Measurements from ENCODE around the gene TEC. TPM values are rescaled to one million over a fixed set of nuclear protein-coding genes. Genes with fewer than 3 reads are reported as not detected.

The TEC gene
- total RNA-seq, 1 donor from 2014 or later = 7.7 TPM

DNA sequence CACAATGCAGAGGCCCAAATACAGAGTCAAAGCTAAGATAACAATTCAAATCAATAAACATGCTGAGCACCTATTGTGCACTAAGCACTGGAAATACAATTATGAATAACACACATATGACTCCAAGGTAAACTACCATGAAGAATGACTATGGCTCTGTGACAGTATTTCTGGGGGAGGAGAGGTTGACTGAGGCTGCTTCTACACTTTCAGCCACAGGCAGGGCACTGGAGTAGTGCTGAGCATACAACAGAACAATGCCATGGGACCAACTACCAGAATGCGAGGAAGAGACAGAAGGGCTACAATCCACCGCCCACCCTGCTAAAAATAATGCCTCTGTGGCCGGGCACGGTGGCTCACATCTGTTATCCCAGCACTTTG lies 13.7 kb downstream of the TEC start:
- Histone ChIP-seq H3K9me3 (no peaks in the 10 kb centered on the region), H3K27me3 (no peaks in the 10 kb centered on the region), H3K27ac (no peak overlapping the region), H3K4me3 (no peak overlapping the region), H3K4me1 (peaks cover 2% of the 10 kb centered on the region), H3K36me3 (no peaks in the 10 kb centered on the region)
- TF ChIP-seq, protein P1, sequence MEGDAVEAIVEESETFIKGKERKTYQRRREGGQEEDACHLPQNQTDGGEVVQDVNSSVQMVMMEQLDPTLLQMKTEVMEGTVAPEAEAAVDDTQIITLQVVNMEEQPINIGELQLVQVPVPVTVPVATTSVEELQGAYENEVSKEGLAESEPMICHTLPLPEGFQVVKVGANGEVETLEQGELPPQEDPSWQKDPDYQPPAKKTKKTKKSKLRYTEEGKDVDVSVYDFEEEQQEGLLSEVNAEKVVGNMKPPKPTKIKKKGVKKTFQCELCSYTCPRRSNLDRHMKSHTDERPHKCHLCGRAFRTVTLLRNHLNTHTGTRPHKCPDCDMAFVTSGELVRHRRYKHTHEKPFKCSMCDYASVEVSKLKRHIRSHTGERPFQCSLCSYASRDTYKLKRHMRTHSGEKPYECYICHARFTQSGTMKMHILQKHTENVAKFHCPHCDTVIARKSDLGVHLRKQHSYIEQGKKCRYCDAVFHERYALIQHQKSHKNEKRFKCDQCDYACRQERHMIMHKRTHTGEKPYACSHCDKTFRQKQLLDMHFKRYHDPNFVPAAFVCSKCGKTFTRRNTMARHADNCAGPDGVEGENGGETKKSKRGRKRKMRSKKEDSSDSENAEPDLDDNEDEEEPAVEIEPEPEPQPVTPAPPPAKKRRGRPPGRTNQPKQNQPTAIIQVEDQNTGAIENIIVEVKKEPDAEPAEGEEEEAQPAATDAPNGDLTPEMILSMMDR (IDR thresholded peaks at IDR 0.05) = no peak
- intact Hi-C loops (cut with DNase I) = no loop called here
- DNase-seq = no peak
- ATAC-seq = no peak

DNA sequence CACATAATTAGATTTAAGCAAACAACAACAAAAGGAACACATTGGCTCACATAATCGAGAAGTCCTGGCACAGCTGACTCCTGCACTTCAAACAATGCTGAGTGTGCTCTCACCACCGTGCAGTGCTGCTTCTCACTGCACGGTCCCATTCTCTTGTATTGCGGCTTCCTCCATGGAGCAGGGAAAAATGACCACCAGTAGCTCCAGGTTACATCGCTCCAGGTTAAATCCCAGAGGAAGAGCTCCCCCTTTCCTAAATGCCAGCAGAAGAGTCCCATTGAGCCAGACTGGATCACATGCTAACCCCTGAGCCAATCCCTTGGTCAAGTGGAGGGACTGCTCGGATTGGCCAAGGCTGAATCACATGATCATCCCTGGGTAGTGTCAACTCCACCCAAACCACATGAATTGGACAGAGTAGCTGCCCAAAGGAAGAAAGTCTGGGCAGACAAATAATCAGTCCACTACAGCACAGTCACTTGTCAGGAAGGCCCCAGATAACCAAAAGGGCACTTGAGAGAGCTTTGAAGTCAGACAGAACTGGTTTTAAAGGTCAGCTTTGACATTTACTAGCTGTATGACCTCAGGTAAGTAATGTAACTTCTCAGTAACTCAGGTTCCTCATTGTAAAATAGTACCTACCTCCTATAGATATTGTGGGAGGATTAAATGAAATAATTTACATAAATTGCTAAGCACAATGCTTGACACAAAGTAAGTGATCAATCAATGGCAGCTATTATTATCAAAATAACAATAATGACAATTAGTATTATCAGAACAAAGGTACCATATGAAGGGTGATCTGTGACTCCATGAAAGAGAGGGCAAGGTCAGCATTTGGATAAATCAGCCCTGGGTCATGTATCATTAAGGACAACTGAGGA lies 14.3 kb downstream of the TEC start:
- no peak overlapping the region for H3K4me3 ChIP-seq
- no peaks in the 10 kb centered on the region for H3K9me3 ChIP-seq
- DNase-seq = no peak
- intact Hi-C loops (cut with DNase I) = no loop called here
- H3K36me3 ChIP-seq = no peaks in the 10 kb centered on the region
- TF ChIP-seq, protein P1 (IDR thresholded peaks at IDR 0.05) = no peak
- H3K4me1 ChIP-seq = no peaks in the 10 kb centered on the region
- peak; percentile 60 for ATAC-seq
- no peak overlapping the region for H3K27ac ChIP-seq
- H3K27me3 ChIP-seq = no peaks in the 10 kb centered on the region

DNA sequence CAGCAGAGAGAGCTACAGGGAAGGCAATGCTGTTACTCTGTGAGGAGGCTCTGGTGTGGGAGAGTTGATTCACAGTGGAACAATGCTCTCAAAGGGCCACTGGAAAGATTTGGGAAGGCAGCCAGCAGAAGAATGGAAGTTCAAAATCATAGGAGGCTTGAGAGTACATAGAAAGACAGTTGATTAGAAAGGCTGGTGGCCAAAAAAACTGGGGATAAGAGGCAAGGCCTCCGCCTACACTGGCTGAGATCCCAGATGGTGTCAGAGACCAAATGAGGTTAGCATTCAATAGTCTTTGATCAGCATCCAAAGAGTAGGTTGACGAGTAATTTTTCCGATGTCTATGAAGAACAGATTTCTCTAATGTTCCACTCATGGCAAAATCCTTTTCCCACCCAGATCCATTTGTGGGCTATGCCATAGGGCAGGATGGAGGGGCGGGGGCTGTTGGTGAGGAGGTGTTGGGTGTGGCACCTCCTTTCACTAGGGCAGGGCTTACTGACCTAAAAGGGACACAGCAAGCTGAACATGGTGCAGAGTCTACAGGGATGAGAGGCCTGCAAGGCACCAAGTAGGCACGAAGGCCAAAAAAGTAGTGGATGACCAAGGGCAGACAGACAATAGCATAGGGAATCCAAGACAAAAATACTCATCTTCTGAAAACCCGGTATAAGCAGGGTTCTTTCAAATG lies 15.1 kb downstream of the TEC start:
- DNase-seq (no peak), ATAC-seq (peak; percentile 75)
- H3K9me3 ChIP-seq = no peaks in the 10 kb centered on the region
- intact Hi-C loops (cut with DNase I) = no loop called here
- no peaks in the 10 kb centered on the region for H3K27me3 ChIP-seq
- H3K36me3 ChIP-seq = no peaks in the 10 kb centered on the region
- H3K4me1 ChIP-seq = no peaks in the 10 kb centered on the region
- TF ChIP-seq, protein P1 (IDR thresholded peaks at IDR 0.05) = no peak
- no peak overlapping the region for H3K27ac ChIP-seq
- no peak overlapping the region for H3K4me3 ChIP-seq

DNA sequence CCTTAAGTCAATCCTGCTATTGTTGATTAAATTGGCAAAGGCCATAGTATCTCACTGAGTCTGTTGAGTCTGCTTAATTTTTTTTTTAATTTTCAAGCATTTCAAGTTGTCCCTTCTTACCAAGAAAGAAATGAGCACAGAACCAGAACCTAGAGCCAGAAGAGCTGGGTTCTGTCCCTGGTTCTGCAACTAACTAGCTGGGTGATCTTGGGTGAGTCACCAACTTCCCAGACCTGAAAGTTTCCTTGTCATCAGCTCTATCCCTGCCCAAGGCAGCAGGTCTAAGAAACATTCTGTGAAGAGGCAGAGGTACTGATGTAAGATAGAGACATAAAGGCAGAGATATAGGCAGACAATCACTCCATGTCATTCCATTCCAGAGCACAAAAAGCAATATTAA lies 17.3 kb downstream of the TEC start:
- no peaks in the 10 kb centered on the region for H3K36me3 ChIP-seq
- peaks cover under 1% of the 10 kb centered on the region for H3K4me1 ChIP-seq
- intact Hi-C loops (cut with DNase I) = no loop called here
- no peaks in the 10 kb centered on the region for H3K27me3 ChIP-seq
- no peak overlapping the region for H3K27ac ChIP-seq
- H3K4me3 ChIP-seq = no peak overlapping the region
- DNase-seq = no peak
- ATAC-seq = no peak
- no peaks in the 10 kb centered on the region for H3K9me3 ChIP-seq
- TF ChIP-seq, protein P1 (IDR thresholded peaks at IDR 0.05) = no peak

DNA sequence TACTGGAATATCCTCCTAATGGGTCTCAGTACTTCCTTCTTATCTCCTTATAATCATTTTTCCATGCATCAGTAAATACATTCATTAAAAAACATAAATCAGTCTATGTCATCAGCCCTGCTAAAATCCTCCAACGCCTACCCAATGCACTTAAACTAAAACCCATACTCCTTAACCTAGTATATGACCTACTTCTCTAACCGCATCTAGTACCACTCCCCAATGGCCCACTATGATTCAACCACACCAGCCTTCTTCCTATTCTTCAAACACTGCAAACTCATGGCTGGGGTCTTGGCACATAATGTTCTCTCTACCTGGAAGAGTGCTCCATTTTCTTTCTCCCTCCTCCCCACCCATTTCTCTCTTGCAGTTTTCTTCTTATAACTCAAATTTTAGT lies 18.7 kb downstream of the TEC start:
- no peaks in the 10 kb centered on the region for H3K9me3 ChIP-seq
- intact Hi-C loops (cut with DNase I) = no loop called here
- ATAC-seq = no peak
- H3K4me1 ChIP-seq = peaks cover 3% of the 10 kb centered on the region
- no peak for DNase-seq
- H3K4me3 ChIP-seq = no peak overlapping the region
- no peaks in the 10 kb centered on the region for H3K27me3 ChIP-seq
- TF ChIP-seq, protein P1 (IDR thresholded peaks at IDR 0.05) = no peak
- H3K36me3 ChIP-seq = no peaks in the 10 kb centered on the region
- no peak overlapping the region for H3K27ac ChIP-seq

All from upper lobe of right lung (tissue), 1 donor.